Fibroblast of lung (primary cell): ENCODE data around the gene KCNH2. TPM values are rescaled to one million over a fixed set of nuclear protein-coding genes. Genes with fewer than 3 reads are reported as not detected.

ENCODE experiments used
- DNase-seq, 2 donors: peaks; one replicate each; pipeline versions ENCODE4 v3.0.0 to v3.0.0-alpha.2; 2010; ENCODE audit warnings: low read depth in 2 of 2
- H2AFZ ChIP-seq: 2 replicates; pipeline ENCODE4 v1.5.1; 2012; ENCODE audit warnings: low read length, control low read depth, inconsistent platforms
- H3K27ac ChIP-seq: 2 replicates; pipeline ENCODE4 v1.5.1; 2011; ENCODE audit warnings: low read length, control low read depth; ENCODE audit not compliant: insufficient read depth
- H3K27me3 ChIP-seq: 2 replicates; pipeline ENCODE4 v1.5.1; 2011; ENCODE audit warnings: mild to moderate bottlenecking, low read length; ENCODE audit not compliant: control insufficient read depth, insufficient read depth
- H3K36me3 ChIP-seq: 2 replicates; pipeline ENCODE4 v1.5.1; 2011; ENCODE audit warnings: low read length; ENCODE audit not compliant: control insufficient read depth, insufficient read depth
- H3K4me1 ChIP-seq: 2 replicates; pipeline ENCODE4 v1.5.1; 2011; ENCODE audit warnings: low read length; ENCODE audit not compliant: control insufficient read depth, insufficient read depth; ENCODE audit errors: extremely low read depth
- H3K4me2 ChIP-seq: 2 replicates; pipeline ENCODE4 v1.5.1; 2011; ENCODE audit warnings: low read length, control low read depth; ENCODE audit not compliant: insufficient read depth; ENCODE audit errors: extremely low read depth
- H3K4me3 ChIP-seq, 4 experiments: fragments of 200-600 bp in 1 of 4; sonication (generic) in 1 of 4; replicated peaks in 1 of 4; 2 replicates each; pipeline ENCODE4 v1.5.1; 2011 to 2016; ENCODE audit warnings: low read length in 4 of 4, low read depth in 3 of 4, mild to moderate bottlenecking in 3 of 4, control low read depth in 2 of 4, inconsistent platforms in 1 of 4, mixed read lengths in 1 of 4; ENCODE audit not compliant: insufficient read depth in 1 of 4; ENCODE audit errors: control extremely low read depth in 1 of 4
- H3K79me2 ChIP-seq: 2 replicates; pipeline ENCODE4 v1.5.1; 2012; ENCODE audit warnings: mild to moderate bottlenecking, low read length, inconsistent platforms; ENCODE audit not compliant: control insufficient read depth, insufficient read depth
- H3K9ac ChIP-seq: 2 replicates; pipeline ENCODE4 v1.5.1; 2011; ENCODE audit warnings: mild to moderate bottlenecking, low read length, control low read depth; ENCODE audit not compliant: insufficient read depth
- H3K9me3 ChIP-seq: 2 replicates; pipeline ENCODE4 v1.5.1; 2012; ENCODE audit warnings: low read depth, low read length; ENCODE audit not compliant: control insufficient read depth, insufficient read depth
- H4K20me1 ChIP-seq: 2 replicates; pipeline ENCODE4 v1.5.1; 2011; ENCODE audit warnings: low read length; ENCODE audit not compliant: control insufficient read depth, insufficient read depth; ENCODE audit errors: extremely low read depth
- EZH2 ChIP-seq: IDR thresholded peaks from 2 replicates; pipeline ENCODE4 v1.5.1; 2012; ENCODE audit warnings: low read length, control low read depth, mild to moderate bottlenecking; ENCODE audit errors: missing control alignments
- polyA plus RNA-seq, 2 donors: library from polyadenylated mRNA; depleted of rRNA in 1 of 2; stranded (reverse) in 1 of 2; unstranded in 1 of 2; fragments of >200 nt; gene quantifications; 2 replicates each; pipeline ENCODE4 v1.2.1, GENCODE V29; 2011 to 2012; ENCODE audit warnings: missing spikeins in 1 of 2
- total RNA-seq: library from RNA; depleted of rRNA; stranded (reverse); fragments of >200 nt; gene quantifications from 2 replicates; pipeline ENCODE4 v1.2.1, GENCODE V29; 2014
- TF ChIP-seq, protein P1 (sequence below), 2 donors: IDR thresholded peaks in 1 of 2; conservative IDR thresholded peaks in 1 of 2; 1 replicate in 1 of 2; 2 replicates in 1 of 2; pipeline ENCODE4 v1.5.1; 2011 to 2012; ENCODE audit warnings: low read length in 2 of 2, control low read depth in 1 of 2, inconsistent platforms in 1 of 2, low read depth in 1 of 2, mild to moderate bottlenecking in 1 of 2

Gene KCNH2
- total and polyA plus RNA-seq, 2 donors (not counting 1 experiment from before 2014, with no cell fraction given) = 0.15 to 6.1 TPM

DNA sequence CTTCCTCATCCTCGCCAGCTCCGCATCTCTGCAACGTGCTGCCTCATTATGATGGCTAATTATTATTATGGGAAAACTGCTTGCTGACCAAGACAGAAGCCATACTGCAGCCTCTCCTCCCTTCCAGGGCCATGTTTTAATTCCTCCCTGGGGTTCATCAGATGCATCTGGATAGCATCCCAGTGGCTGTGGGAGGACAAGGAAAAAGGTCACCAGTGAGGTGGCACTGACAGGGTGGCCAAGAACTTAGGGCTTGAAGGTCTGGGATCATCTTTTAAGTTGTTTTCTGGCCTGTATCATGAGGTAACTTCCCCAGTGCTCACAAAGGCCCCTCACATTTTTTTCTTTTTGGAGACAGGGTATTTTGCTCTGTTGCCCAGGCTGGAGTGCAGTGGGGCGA lies 39.6 kb downstream of the KCNH2 start:
- Histone ChIP-seq H3K4me3 (no peak overlapping the region), H3K36me3 (no peaks in the 10 kb centered on the region), H3K79me2 (no peaks in the 10 kb centered on the region), H3K4me1 (no peaks in the 10 kb centered on the region), H3K4me2 (no peak overlapping the region), H3K9ac (no peak overlapping the region), H2AFZ (no peak overlapping the region), H3K27me3 (no peaks in the 10 kb centered on the region), H3K27ac (no peak overlapping the region), H3K9me3 (no peaks in the 10 kb centered on the region), H4K20me1 (no peaks in the 10 kb centered on the region)
- no peak for DNase-seq
- no peak for TF ChIP-seq EZH2
- TF ChIP-seq, protein P1, sequence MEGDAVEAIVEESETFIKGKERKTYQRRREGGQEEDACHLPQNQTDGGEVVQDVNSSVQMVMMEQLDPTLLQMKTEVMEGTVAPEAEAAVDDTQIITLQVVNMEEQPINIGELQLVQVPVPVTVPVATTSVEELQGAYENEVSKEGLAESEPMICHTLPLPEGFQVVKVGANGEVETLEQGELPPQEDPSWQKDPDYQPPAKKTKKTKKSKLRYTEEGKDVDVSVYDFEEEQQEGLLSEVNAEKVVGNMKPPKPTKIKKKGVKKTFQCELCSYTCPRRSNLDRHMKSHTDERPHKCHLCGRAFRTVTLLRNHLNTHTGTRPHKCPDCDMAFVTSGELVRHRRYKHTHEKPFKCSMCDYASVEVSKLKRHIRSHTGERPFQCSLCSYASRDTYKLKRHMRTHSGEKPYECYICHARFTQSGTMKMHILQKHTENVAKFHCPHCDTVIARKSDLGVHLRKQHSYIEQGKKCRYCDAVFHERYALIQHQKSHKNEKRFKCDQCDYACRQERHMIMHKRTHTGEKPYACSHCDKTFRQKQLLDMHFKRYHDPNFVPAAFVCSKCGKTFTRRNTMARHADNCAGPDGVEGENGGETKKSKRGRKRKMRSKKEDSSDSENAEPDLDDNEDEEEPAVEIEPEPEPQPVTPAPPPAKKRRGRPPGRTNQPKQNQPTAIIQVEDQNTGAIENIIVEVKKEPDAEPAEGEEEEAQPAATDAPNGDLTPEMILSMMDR (conservative IDR thresholded peaks at IDR 0.05 in 1 of 2, IDR thresholded peaks at IDR 0.05 in 1 of 2; ENCODE audit: low read depth in 1 of 2, low read length in 2 of 2) = no peak

DNA sequence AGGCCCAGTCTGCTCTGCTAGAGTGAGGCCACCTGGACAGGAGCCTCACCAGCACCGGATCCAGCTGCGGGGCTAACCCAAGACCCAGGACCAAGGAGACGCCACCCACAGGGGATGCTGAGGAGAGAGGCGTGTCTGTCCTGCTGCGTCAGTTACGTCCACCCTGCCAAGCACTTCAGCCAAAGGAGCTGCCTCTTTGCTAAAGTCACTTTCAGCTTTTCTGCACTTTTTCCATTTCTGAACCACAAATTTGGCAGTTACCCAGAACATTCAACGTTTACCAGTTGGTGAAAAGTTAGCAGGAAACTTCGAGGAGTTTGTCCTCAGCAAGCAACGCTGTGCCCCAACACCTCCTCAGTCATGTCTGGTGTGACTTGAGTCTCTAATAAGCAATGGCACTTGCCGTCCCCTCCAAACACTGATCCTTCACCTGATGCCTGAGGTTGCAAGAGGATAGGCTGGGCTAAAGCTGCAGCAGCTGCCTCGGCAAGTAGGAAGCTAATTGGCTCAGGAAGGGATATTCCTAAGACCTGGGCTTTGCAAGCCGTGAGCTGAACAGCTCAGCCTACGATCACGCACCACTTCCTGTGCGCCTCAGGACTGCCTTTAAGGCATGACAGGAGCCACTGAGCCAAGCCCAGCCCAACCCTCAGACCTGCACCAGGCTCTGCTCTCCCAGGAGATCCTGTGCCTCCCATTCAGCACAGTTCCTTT lies 40.1 kb downstream of the KCNH2 start:
- Histone ChIP-seq H3K4me1 (no peaks in the 10 kb centered on the region), H3K4me2 (no peak overlapping the region), H3K27ac (no peak overlapping the region), H3K79me2 (no peaks in the 10 kb centered on the region), H3K9me3 (no peaks in the 10 kb centered on the region), H3K4me3 (no peak overlapping the region), H4K20me1 (no peaks in the 10 kb centered on the region), H3K27me3 (no peaks in the 10 kb centered on the region), H3K9ac (no peak overlapping the region), H3K36me3 (no peaks in the 10 kb centered on the region), H2AFZ (no peak overlapping the region)
- no peak for TF ChIP-seq EZH2
- TF ChIP-seq, protein P1 (conservative IDR thresholded peaks at IDR 0.05 in 1 of 2, IDR thresholded peaks at IDR 0.05 in 1 of 2; ENCODE audit: low read depth in 1 of 2, low read length in 2 of 2) = no peak
- peak; percentile 36 to 70 for DNase-seq

DNA sequence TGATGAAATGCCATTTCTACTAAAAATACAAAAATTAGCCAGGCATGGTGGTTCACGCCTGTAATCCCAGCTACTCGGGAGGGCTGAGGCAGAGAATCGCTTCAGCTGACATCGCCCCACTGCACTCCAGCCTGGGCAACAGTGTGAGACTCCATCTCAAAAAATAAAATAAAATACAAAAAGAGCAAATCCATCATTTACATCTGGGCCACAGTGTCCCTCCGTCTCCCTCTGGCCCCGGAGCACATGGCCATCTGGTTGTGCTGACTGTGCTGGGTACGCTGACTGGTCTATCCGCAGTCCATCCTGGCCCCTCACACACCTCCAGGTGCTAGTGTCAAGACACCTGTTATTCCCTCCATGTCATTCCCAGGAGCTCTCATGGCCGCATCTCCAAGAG lies 42.1 kb downstream of the KCNH2 start:
- no peaks in the 10 kb centered on the region for H3K27me3 ChIP-seq
- no peak overlapping the region for H2AFZ ChIP-seq
- no peak overlapping the region for H3K27ac ChIP-seq
- no peaks in the 10 kb centered on the region for H4K20me1 ChIP-seq
- no peak for DNase-seq
- H3K79me2 ChIP-seq = no peaks in the 10 kb centered on the region
- TF ChIP-seq EZH2 = no peak
- TF ChIP-seq, protein P1 (conservative IDR thresholded peaks at IDR 0.05 in 1 of 2, IDR thresholded peaks at IDR 0.05 in 1 of 2; ENCODE audit: low read depth in 1 of 2, low read length in 2 of 2) = no peak
- H3K4me2 ChIP-seq = no peak overlapping the region
- no peak overlapping the region for H3K9ac ChIP-seq
- H3K9me3 ChIP-seq = no peaks in the 10 kb centered on the region
- no peaks in the 10 kb centered on the region for H3K36me3 ChIP-seq
- no peaks in the 10 kb centered on the region for H3K4me1 ChIP-seq
- H3K4me3 ChIP-seq = no peak overlapping the region
